Vagina (tissue), 2 donors: ENCODE measurements around the gene SUB1.

Experiments used
- POLR2A ChIP-seq, 2 donors: fragments of 450-650 bp; IDR thresholded peaks; one replicate each; pipeline ENCODE4 v1.6.1; 2017; ENCODE audit warnings: antibody characterized with exemption in 2 of 2, mild to moderate bottlenecking in 2 of 2, moderate library complexity in 2 of 2
- TF ChIP-seq, protein P1 (sequence below), 3 experiments: fragments of 450-650 bp in 2 of 3; fragments of 200-600 bp in 1 of 3; sonication (generic) in 1 of 3; IDR thresholded peaks; one replicate each; pipeline ENCODE4 v1.5.1; 2017 to 2019; ENCODE audit warnings: antibody characterized with exemption in 3 of 3, mild to moderate bottlenecking in 2 of 3, moderate library complexity in 2 of 3

GRCh38 chr5:32559921-32560320, 25.4 kb upstream of the SUB1 start:
- TF ChIP-seq, protein P1, sequence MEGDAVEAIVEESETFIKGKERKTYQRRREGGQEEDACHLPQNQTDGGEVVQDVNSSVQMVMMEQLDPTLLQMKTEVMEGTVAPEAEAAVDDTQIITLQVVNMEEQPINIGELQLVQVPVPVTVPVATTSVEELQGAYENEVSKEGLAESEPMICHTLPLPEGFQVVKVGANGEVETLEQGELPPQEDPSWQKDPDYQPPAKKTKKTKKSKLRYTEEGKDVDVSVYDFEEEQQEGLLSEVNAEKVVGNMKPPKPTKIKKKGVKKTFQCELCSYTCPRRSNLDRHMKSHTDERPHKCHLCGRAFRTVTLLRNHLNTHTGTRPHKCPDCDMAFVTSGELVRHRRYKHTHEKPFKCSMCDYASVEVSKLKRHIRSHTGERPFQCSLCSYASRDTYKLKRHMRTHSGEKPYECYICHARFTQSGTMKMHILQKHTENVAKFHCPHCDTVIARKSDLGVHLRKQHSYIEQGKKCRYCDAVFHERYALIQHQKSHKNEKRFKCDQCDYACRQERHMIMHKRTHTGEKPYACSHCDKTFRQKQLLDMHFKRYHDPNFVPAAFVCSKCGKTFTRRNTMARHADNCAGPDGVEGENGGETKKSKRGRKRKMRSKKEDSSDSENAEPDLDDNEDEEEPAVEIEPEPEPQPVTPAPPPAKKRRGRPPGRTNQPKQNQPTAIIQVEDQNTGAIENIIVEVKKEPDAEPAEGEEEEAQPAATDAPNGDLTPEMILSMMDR (IDR thresholded peaks at IDR 0.05) = no peak
- no peak for TF ChIP-seq POLR2A (IDR thresholded peaks at IDR 0.05)
